NB4 (cell line): ENCODE data around the gene TBX3.

Experiments
- DNase-seq: peaks from one replicate; pipeline ENCODE4 v3.0.0; 2010; ENCODE audit warnings: low read depth
- H3K4me3 ChIP-seq: one replicate; pipeline ENCODE4 v1.5.1; 2011; ENCODE audit warnings: mild to moderate bottlenecking, low read depth, low read length, moderate library complexity
- MYC ChIP-seq: IDR thresholded peaks from 2 replicates; pipeline ENCODE4 v1.6.1; 2011; ENCODE audit warnings: low read depth, low read length
- POLR2A ChIP-seq: IDR thresholded peaks from 2 replicates; pipeline ENCODE4 v1.6.1; 2011; ENCODE audit warnings: mild to moderate bottlenecking; ENCODE audit not compliant: insufficient read length; ENCODE audit errors: extremely low read depth
- TF ChIP-seq, protein P1 (sequence below): IDR thresholded peaks from one replicate; pipeline ENCODE4 v1.5.1; 2012; ENCODE audit warnings: low read depth, low read length
- TF ChIP-seq, protein P2 (sequence below): IDR thresholded peaks from 2 replicates; pipeline ENCODE4 v1.6.1; 2011; ENCODE audit warnings: low read depth, low read length

TBX3 gene

DNA sequence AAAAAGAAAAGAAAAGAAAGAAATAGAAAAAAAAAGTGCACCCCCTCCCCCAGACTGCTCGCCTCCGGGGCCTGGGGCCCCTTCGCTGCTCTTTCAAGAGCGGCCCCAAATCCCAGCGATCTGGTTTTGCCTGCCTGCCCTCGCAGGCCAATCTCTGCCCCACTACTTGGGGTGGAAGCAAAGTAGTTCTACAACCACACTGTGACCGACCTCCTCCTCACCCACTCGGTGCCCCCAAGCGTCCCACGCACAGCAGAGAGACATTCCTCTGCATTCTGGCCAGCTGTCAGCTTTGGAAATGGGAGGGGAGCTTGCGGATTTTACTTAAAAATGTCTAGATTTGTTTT lies 2.4 kb upstream of the TBX3 start:
- TF ChIP-seq, protein P1, sequence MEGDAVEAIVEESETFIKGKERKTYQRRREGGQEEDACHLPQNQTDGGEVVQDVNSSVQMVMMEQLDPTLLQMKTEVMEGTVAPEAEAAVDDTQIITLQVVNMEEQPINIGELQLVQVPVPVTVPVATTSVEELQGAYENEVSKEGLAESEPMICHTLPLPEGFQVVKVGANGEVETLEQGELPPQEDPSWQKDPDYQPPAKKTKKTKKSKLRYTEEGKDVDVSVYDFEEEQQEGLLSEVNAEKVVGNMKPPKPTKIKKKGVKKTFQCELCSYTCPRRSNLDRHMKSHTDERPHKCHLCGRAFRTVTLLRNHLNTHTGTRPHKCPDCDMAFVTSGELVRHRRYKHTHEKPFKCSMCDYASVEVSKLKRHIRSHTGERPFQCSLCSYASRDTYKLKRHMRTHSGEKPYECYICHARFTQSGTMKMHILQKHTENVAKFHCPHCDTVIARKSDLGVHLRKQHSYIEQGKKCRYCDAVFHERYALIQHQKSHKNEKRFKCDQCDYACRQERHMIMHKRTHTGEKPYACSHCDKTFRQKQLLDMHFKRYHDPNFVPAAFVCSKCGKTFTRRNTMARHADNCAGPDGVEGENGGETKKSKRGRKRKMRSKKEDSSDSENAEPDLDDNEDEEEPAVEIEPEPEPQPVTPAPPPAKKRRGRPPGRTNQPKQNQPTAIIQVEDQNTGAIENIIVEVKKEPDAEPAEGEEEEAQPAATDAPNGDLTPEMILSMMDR: no peak
- TF ChIP-seq, protein P2, sequence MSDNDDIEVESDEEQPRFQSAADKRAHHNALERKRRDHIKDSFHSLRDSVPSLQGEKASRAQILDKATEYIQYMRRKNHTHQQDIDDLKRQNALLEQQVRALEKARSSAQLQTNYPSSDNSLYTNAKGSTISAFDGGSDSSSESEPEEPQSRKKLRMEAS: no peak
- TF ChIP-seq MYC (no peak), POLR2A (no peak)
- H3K4me3 ChIP-seq: no peak overlapping the region
- DNase-seq: no peak

DNA sequence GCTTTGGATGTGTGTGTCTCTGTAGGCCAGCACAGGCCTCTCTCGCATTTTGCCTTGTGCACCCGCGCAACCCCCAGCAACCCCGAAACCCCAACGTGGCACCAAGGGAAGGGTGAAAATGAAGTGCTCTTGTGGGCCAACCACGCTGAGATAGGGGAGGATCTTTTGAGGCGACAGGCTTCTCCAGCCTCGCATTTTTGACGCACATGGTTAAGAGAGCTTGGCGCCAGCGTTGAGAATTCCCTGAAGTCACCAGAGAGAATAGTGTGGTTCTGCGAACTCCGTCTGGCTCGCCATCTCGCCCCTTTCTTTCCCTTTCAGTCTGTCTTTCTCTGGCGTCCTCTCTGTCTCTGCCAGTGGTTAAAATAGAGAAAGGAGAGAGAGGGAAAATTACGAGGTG lies 1.9 kb upstream of the TBX3 start:
- no peak overlapping the region for H3K4me3 ChIP-seq
- TF ChIP-seq POLR2A (no peak), MYC (no peak)
- TF ChIP-seq, protein P1: no peak
- TF ChIP-seq, protein P2: no peak
- no peak for DNase-seq

DNA sequence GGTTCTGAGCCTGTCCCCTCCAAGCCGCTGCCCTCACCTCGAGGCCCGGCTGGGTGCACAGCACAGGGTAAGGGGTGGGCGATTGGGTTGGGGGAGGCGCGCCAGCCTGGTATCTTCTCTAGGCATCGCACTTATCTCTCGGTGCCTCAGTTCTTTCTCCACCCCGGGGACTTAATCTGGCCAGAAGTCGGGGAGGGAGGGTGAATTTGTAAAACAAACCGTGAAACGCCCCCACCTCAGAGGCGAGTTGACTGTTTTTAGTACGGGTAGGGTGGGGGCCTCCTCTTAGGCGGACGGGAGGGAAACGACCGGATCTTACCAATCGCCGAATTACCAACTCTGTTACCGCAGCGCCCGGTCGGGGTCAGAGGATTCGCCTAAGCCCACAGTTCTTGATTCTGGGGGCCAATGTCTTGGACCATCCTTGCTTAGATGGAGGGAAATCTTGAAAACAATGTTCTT lies 1.4 kb upstream of the TBX3 start:
- no peak overlapping the region for H3K4me3 ChIP-seq
- DNase-seq: no peak
- TF ChIP-seq, protein P2: no peak
- no peak for TF ChIP-seq MYC
- TF ChIP-seq, protein P1: no peak
- no peak for TF ChIP-seq POLR2A

DNA sequence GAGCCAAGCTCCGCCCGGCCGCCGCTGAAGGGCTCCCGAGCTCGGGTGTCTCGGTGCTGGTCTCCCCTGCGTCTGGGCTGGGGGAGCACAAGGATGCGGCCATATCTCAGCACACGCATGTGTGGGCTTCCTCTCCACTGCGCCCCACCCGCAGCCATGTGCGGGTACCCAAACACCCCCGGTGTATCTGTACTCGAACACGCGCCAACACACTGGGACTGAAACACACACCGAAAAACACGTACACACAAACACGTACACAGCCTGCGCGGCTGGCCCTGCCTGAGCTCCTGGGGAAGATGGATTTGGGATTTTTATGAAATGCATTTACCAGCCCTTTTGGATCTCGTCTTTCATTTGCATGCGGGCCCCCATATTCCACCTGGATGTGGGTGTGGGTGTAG lies 897 bp upstream of the TBX3 start:
- peak overlapping the region; percentile 36 for H3K4me3 ChIP-seq
- no peak for TF ChIP-seq POLR2A
- no peak for TF ChIP-seq MYC
- TF ChIP-seq, protein P2: no peak
- TF ChIP-seq, protein P1: no peak
- DNase-seq: no peak

DNA sequence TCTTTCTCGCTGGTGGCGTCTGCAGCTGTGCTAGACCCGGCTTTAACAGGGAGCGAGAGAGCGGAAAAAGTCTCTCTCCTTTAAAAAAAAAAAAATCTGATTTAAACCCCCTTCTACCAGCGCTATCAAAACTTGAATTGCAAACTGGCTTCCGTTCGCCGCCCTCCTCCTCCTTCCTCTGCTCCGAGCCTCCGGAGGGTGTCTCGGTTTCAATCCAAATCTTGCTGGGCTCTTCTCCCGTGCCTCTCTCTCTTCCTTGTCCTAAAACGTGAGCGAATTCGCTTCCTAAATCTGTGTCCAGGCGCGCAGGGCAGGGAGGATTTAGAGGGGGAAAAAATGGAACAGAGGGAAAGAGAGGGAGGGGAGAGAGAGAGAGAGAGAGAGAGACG lies 272 bp downstream of the TBX3 start:
- no peak for DNase-seq
- TF ChIP-seq, protein P1: no peak
- no peak for TF ChIP-seq POLR2A
- TF ChIP-seq, protein P2: no peak
- TF ChIP-seq MYC: no peak
- peak overlapping the region; percentile 37 for H3K4me3 ChIP-seq
